Neutrophil (primary cell): ENCODE results near the gene MAPT.

ENCODE experiments used
- H3K27ac ChIP-seq: fragments of 200-600 bp; sonication (generic); 2 replicates; pipeline ENCODE4 v1.5.1; 2016; ENCODE audit warnings: mild to moderate bottlenecking, moderate library complexity
- H3K27me3 ChIP-seq: fragments of 200-600 bp; sonication (generic); 2 replicates; pipeline ENCODE4 v1.6.0; 2016; ENCODE audit warnings: mild to moderate bottlenecking
- H3K36me3 ChIP-seq: fragments of 200-600 bp; sonication (generic); 2 replicates; pipeline ENCODE4 v1.5.1; 2017
- H3K4me1 ChIP-seq, 2 experiments: fragments of 200-600 bp in 1 of 2; sonication (generic) in 1 of 2; 1 replicate in 1 of 2; 2 replicates in 1 of 2; pipeline versions ENCODE4 v1.5.1 to v1.6.1; 2013 to 2016; ENCODE audit warnings: low read depth in 1 of 2, low read length in 1 of 2, mild to moderate bottlenecking in 1 of 2, moderate library complexity in 1 of 2; ENCODE audit not compliant: control insufficient read depth in 1 of 2, insufficient read depth in 1 of 2
- H3K4me3 ChIP-seq, 2 experiments: fragments of 200-600 bp in 1 of 2; sonication (generic) in 1 of 2; 1 replicate in 1 of 2; 2 replicates in 1 of 2; pipeline ENCODE4 v1.5.1; 2013 to 2016; ENCODE audit warnings: low read depth in 1 of 2, low read length in 1 of 2, mild to moderate bottlenecking in 1 of 2, moderate library complexity in 1 of 2
- H3K9me3 ChIP-seq: fragments of 200-600 bp; sonication (generic); 2 replicates; pipeline ENCODE4 v1.5.1; 2016
- TF ChIP-seq, protein P1 (sequence below): fragments of 200-600 bp; sonication (generic); IDR thresholded peaks from 2 replicates; pipeline ENCODE4 v1.5.1; 2016; ENCODE audit warnings: antibody characterized with exemption

Gene MAPT

DNA sequence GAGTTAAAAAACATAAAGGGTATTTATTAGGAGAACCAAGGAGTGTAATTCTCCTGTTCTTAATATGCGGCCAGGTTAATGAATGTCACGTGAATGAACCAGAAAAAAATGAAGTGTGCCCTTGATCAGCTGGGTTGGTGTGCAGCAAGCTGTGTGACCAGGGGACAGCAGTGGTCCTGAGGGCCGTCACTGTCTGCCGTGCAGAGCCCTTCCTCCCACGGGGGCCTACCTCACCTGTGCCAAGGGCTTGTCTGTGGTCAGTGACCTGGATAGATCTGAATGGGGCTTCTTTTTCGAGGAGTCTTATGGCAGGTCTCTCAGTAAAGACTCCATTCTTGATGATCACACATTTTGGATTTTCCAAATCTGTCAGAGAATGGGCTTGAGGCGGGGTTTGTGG is 87.0 kb downstream of the MAPT start:
- Histone ChIP-seq H3K27me3 (no peaks in the 10 kb centered on the region), H3K4me1 (no peaks in the 10 kb centered on the region), H3K9me3 (no peaks in the 10 kb centered on the region), H3K36me3 (no peaks in the 10 kb centered on the region), H3K27ac (no peak overlapping the region), H3K4me3 (no peak overlapping the region)
- TF ChIP-seq, protein P1, sequence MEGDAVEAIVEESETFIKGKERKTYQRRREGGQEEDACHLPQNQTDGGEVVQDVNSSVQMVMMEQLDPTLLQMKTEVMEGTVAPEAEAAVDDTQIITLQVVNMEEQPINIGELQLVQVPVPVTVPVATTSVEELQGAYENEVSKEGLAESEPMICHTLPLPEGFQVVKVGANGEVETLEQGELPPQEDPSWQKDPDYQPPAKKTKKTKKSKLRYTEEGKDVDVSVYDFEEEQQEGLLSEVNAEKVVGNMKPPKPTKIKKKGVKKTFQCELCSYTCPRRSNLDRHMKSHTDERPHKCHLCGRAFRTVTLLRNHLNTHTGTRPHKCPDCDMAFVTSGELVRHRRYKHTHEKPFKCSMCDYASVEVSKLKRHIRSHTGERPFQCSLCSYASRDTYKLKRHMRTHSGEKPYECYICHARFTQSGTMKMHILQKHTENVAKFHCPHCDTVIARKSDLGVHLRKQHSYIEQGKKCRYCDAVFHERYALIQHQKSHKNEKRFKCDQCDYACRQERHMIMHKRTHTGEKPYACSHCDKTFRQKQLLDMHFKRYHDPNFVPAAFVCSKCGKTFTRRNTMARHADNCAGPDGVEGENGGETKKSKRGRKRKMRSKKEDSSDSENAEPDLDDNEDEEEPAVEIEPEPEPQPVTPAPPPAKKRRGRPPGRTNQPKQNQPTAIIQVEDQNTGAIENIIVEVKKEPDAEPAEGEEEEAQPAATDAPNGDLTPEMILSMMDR: no peak

DNA sequence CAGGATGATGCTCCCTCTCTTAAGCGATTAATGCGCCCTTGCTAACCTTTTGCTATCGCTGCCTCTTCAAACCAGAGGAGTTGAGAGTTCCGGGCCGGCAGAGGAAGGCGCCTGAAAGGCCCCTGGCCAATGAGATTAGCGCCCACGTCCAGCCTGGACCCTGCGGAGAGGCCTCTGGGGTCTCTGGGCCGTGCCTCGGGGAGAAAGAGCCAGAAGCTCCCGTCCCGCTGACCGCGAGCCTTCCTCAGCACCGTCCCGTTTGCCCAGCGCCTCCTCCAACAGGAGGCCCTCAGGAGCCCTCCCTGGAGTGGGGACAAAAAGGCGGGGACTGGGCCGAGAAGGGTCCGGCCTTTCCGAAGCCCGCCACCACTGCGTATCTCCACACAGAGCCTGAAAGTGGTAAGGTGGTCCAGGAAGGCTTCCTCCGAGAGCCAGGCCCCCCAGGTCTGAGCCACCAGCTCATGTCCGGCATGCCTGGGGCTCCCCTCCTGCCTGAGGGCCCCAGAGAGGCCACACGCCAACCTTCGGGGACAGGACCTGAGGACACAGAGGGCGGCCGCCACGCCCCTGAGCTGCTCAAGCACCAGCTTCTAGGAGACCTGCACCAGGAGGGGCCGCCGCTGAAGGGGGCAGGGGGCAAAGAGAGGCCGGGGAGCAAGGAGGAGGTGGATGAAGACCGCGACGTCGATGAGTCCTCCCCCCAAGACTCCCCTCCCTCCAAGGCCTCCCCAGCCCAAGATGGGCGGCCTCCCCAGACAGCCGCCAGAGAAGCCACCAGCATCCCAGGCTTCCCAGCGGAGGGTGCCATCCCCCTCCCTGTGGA is 88.6 kb downstream of the MAPT start:
- no peaks in the 10 kb centered on the region for H3K4me1 ChIP-seq
- no peaks in the 10 kb centered on the region for H3K9me3 ChIP-seq
- no peak overlapping the region for H3K4me3 ChIP-seq
- H3K27ac ChIP-seq: no peak overlapping the region
- TF ChIP-seq, protein P1: no peak
- no peaks in the 10 kb centered on the region for H3K36me3 ChIP-seq
- no peaks in the 10 kb centered on the region for H3K27me3 ChIP-seq

DNA sequence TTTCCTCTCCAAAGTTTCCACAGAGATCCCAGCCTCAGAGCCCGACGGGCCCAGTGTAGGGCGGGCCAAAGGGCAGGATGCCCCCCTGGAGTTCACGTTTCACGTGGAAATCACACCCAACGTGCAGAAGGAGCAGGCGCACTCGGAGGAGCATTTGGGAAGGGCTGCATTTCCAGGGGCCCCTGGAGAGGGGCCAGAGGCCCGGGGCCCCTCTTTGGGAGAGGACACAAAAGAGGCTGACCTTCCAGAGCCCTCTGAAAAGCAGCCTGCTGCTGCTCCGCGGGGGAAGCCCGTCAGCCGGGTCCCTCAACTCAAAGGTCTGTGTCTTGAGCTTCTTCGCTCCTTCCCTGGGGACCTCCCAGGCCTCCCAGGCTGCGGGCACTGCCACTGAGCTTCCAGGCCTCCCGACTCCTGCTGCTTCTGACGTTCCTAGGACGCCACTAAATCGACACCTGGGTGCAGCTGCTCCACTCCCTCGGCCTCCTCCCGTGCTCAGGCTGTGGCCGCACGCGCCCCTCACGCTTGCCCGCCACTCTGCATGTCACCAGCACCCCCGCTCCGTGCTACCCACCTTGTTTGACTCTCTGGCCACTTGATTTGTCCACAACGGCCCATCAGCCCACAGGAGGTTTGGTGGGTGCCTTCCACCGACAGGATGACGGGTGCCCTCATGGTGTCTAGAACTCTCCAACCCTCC is 89.4 kb downstream of the MAPT start:
- H3K27me3 ChIP-seq: no peaks in the 10 kb centered on the region
- H3K4me1 ChIP-seq: no peaks in the 10 kb centered on the region
- H3K4me3 ChIP-seq: no peak overlapping the region
- H3K9me3 ChIP-seq: no peaks in the 10 kb centered on the region
- TF ChIP-seq, protein P1: no peak
- H3K36me3 ChIP-seq: no peaks in the 10 kb centered on the region
- H3K27ac ChIP-seq: no peak overlapping the region

DNA sequence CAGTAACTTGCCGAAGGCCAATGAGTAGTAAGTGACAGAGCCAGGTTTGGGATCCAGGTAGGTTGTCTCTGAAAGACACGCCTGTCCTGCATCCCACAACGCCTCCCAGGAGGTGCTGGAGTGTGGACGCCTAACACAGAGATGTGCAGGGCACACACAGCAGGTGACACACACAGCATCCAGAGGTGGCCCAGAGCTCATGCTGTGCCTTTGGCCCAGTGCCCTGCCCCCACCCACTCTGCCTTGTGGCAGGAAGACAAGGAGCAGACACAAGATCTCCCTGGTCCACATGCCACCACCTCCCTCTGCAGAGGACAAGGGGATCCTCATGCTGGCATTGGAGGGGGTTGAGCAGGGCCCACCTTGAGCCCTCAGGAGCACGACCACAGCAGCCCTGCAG is 90.0 kb downstream of the MAPT start:
- TF ChIP-seq, protein P1: no peak
- Histone ChIP-seq H3K27ac (no peak overlapping the region), H3K36me3 (no peaks in the 10 kb centered on the region), H3K27me3 (no peaks in the 10 kb centered on the region), H3K4me1 (no peaks in the 10 kb centered on the region), H3K9me3 (no peaks in the 10 kb centered on the region), H3K4me3 (no peak overlapping the region)

DNA sequence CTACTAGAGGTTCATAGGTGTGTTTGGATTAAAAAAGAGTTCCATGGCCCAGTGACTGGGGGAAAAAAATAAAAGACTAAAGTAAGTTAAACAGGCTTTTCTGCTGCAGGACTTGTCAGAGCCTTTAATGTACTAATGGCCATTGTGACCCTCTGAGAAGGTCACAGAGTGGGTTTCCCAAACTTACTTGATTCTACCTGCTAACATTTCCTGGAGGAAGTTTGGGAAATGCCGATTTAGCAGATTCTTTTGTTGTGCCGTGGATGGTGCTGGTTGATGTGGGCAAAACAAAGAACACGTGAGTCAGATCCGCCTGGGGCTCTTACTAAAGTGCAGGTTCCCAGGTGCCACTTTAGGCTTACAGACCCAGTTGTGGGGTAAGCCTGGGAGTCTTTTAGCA is 91.1 kb downstream of the MAPT start:
- TF ChIP-seq, protein P1: no peak
- Histone ChIP-seq H3K27ac (no peak overlapping the region), H3K9me3 (no peaks in the 10 kb centered on the region), H3K4me3 (no peak overlapping the region), H3K36me3 (no peaks in the 10 kb centered on the region), H3K27me3 (no peaks in the 10 kb centered on the region), H3K4me1 (no peaks in the 10 kb centered on the region)
